PC-9 (cell line): ENCODE data around the gene PTGFRN. TPM values are rescaled to one million over a fixed set of nuclear protein-coding genes. Genes with fewer than 3 reads are reported as not detected.

Experiments used
- BruUV-seq: library from RNA; stranded (reverse); fragments of 400-500 nt; replicated peaks from 2 replicates; lab custom pipeline; 2021; lab: Mats Ljungman, UMichigan
- CTCF ChIA-PET: fragments of 300-600 bp; sonication (Branson Sonifier 250); formaldehyde crosslinking; loops from one replicate; lab custom pipeline; 2022; ENCODE audit warnings: antibody characterized with exemption; lab: Charles Lee
- POLR2A ChIA-PET: fragments of 300-600 bp; sonication (Branson Sonifier 250); formaldehyde crosslinking; loops from one replicate; lab custom pipeline; 2022; ENCODE audit warnings: antibody characterized with exemption; ENCODE audit not compliant: unreplicated experiment; lab: Charles Lee
- DNase-seq, 2 experiments: peaks; one replicate each; pipeline versions ENCODE4 v3.0.0 to v3.0.0-alpha.2; 2015 to 2022; ENCODE audit warnings: mixed read lengths in 1 of 2
- H2AFZ ChIP-seq: fragments of 200-600 bp; sonication (generic); 2 replicates; pipeline ENCODE4 v1.8.1; 2017; ENCODE audit warnings: antibody characterized with exemption
- H3F3A ChIP-seq: fragments of 200-600 bp; sonication (generic); 2 replicates; pipeline ENCODE4 v1.8.1; 2017; ENCODE audit warnings: antibody characterized with exemption, mild to moderate bottlenecking, low read depth; ENCODE audit not compliant: insufficient read depth
- H3K27ac ChIP-seq: fragments of 200-600 bp; sonication (generic); 2 replicates; pipeline ENCODE4 v1.6.1; 2016; ENCODE audit warnings: mixed run types
- H3K27me3 ChIP-seq: fragments of 200-600 bp; sonication (generic); 2 replicates; pipeline ENCODE4 v1.6.1; 2016; ENCODE audit warnings: low read depth, mixed run types; ENCODE audit not compliant: insufficient read depth
- H3K36me3 ChIP-seq: fragments of 200-600 bp; sonication (generic); 2 replicates; pipeline ENCODE4 v1.6.1; 2016; ENCODE audit warnings: low read depth, mixed run types
- H3K4me1 ChIP-seq: fragments of 200-600 bp; sonication (generic); replicated peaks from 2 replicates; pipeline ENCODE4 v1.6.1; 2016; ENCODE audit warnings: mixed run types; ENCODE audit not compliant: insufficient read depth
- H3K4me2 ChIP-seq: fragments of 200-600 bp; sonication (generic); 2 replicates; pipeline ENCODE4 v1.6.1; 2017; ENCODE audit warnings: mixed run types
- H3K4me3 ChIP-seq: fragments of 200-600 bp; sonication (generic); 2 replicates; pipeline ENCODE4 v1.6.1; 2016; ENCODE audit warnings: mixed run types
- H3K79me2 ChIP-seq: fragments of 200-600 bp; sonication (generic); 2 replicates; pipeline ENCODE4 v1.6.1; 2017; ENCODE audit warnings: low read depth, mixed run types
- H3K9me2 ChIP-seq: fragments of 200-600 bp; sonication (generic); 2 replicates; pipeline ENCODE4 v1.8.1; 2017; ENCODE audit warnings: mild to moderate bottlenecking; ENCODE audit not compliant: insufficient read depth
- H3K9me3 ChIP-seq: fragments of 200-600 bp; sonication (generic); 2 replicates; pipeline ENCODE4 v1.8.1; 2016; ENCODE audit warnings: low read depth; ENCODE audit not compliant: insufficient read depth
- H4K20me1 ChIP-seq: fragments of 200-600 bp; sonication (generic); 2 replicates; pipeline ENCODE4 v1.8.1; 2017; ENCODE audit not compliant: insufficient read depth
- CTCF ChIP-seq: fragments of 200-600 bp; sonication (generic); conservative IDR thresholded peaks from 2 replicates; pipeline ENCODE4 v1.6.1; 2017; ENCODE audit warnings: mixed run types, antibody characterized with exemption, mild to moderate bottlenecking, moderate library complexity
- EZH2 ChIP-seq: fragments of 200-600 bp; sonication (generic); IDR thresholded peaks from 2 replicates; pipeline ENCODE4 v1.8.0; 2017; ENCODE audit warnings: antibody characterized with exemption, low read depth
- intact Hi-C: fragments of 100-400 bp; cut with micrococcal nuclease; formaldehyde crosslinking; loops from one replicate; pipeline ENCODE4 v1.10.0; 2022; ENCODE audit not compliant: unreplicated experiment
- total RNA-seq: library from RNA; stranded (reverse); gene quantifications from 2 replicates; pipeline ENCODE4 v1.2.3, GENCODE V29; 2021

Gene PTGFRN
- total RNA-seq, 1 experiment from 2014 or later = 87.3 TPM

GRCh38 chr1:116981521-116982037, 71.9 kb downstream of the PTGFRN start:
- no TSS peak for BruUV-seq

GRCh38 chr1:116982319-116983004, 72.7 kb downstream of the PTGFRN start:
- Histone ChIP-seq H3K4me2 (no peak overlapping the region), H3F3A (no peaks in the 10 kb centered on the region), H3K27me3 (no peaks in the 10 kb centered on the region), H3K9me3 (peaks cover 4% of the 10 kb centered on the region; the same call in 1 of the 2 replicates), H3K9me2 (no peaks in the 10 kb centered on the region), H3K4me3 (no peak overlapping the region), H2AFZ (no peak overlapping the region), H3K27ac (no peak overlapping the region), H3K4me1 (no peaks in the 10 kb centered on the region), H3K79me2 (no peaks in the 10 kb centered on the region), H3K36me3 (0 out of 2 replicates have a peak, but pooled peaks cover 3% of the 10 kb centered on the region), H4K20me1 (no peaks in the 10 kb centered on the region)
- ChIA-PET POLR2A (no interaction called here), CTCF (no interaction called here)
- BruUV-seq = no TSS peak
- DNase-seq = no peak
- TF ChIP-seq EZH2 = no peak
- TF ChIP-seq CTCF = no peak
- intact Hi-C loops = no loop called here

More at GRCh38 chr1:116981521-116982037, 71.9 kb downstream of the PTGFRN start:
- Histone ChIP-seq H3K4me2 (no peak overlapping the region), H3K79me2 (no peaks in the 10 kb centered on the region), H3K27me3 (no peaks in the 10 kb centered on the region), H4K20me1 (no peaks in the 10 kb centered on the region), H3F3A (no peaks in the 10 kb centered on the region), H3K9me2 (no peaks in the 10 kb centered on the region), H3K27ac (no peak overlapping the region), H3K4me1 (no peaks in the 10 kb centered on the region), H3K4me3 (no peak overlapping the region), H3K9me3 (peaks cover 4% of the 10 kb centered on the region; the same call in 1 of the 2 replicates), H3K36me3 (0 out of 2 replicates have a peak, but pooled peaks cover 3% of the 10 kb centered on the region), H2AFZ (no peak overlapping the region)
- TF ChIP-seq CTCF (no peak), EZH2 (no peak)
- CTCF ChIA-PET = no interaction called here
- intact Hi-C loops = no loop called here
- no peak for DNase-seq
- POLR2A ChIA-PET = no interaction called here

GRCh38 chr1:116983112-116983511, 73.4 kb downstream of the PTGFRN start:
- no peak for TF ChIP-seq CTCF
- no peak for TF ChIP-seq EZH2
- Histone ChIP-seq H3K27me3 (no peaks in the 10 kb centered on the region), H3K79me2 (no peaks in the 10 kb centered on the region), H2AFZ (no peak overlapping the region), H3K36me3 (0 out of 2 replicates have a peak, but pooled peaks cover 3% of the 10 kb centered on the region), H3K9me2 (no peaks in the 10 kb centered on the region), H3K4me3 (no peak overlapping the region), H3K9me3 (peaks cover 4% of the 10 kb centered on the region; the same call in 1 of the 2 replicates), H4K20me1 (no peaks in the 10 kb centered on the region), H3F3A (no peaks in the 10 kb centered on the region), H3K4me2 (no peak overlapping the region), H3K4me1 (no peaks in the 10 kb centered on the region), H3K27ac (no peak overlapping the region)
- CTCF ChIA-PET = interaction anchor here (0.7 kb wide), 1 partner anchor 662 kb away, joined by 10 read pairs; no protein-coding TSS in a partner anchor
- BruUV-seq = no TSS peak
- POLR2A ChIA-PET = no interaction called here
- DNase-seq = no peak
- intact Hi-C loops = no loop called here
